HCT116 (cell line): Measurements from ENCODE around the gene AQP4. TPM values are rescaled to one million over a fixed set of nuclear protein-coding genes. Genes with fewer than 3 reads are reported as not detected.

Experiments used
- ATAC-seq: fragments of 200-7000 bp; cut with Tn5 transposase; 2 replicates; pipeline ENCODE4 v1.9.1; 2020; ENCODE audit warnings: mild to moderate bottlenecking, moderate library complexity
- BruUV-seq: library from RNA; stranded (reverse); fragments of 400-500 nt; replicated peaks from 2 replicates; lab custom pipeline; 2021; lab: Mats Ljungman, UMichigan
- CTCF ChIA-PET: fragments of 300-600 bp; sonication (Branson Sonifier 250); formaldehyde crosslinking; loops from one replicate; lab custom pipeline; 2021; ENCODE audit warnings: antibody characterized with exemption; lab: Charles Lee
- POLR2A ChIA-PET: fragments of 300-600, 350-600 bp; sonication (Branson Sonifier 250); formaldehyde crosslinking; loops from one replicate; lab custom pipeline; 2021; ENCODE audit warnings: antibody characterized with exemption; lab: Charles Lee
- RAD21 ChIA-PET, 2 experiments: fragments of 300-600 bp; sonication (Branson Sonifier 250); formaldehyde crosslinking; loops; one replicate each; lab custom pipeline; 2023; ENCODE audit warnings: low total read pairs in 2 of 2; ENCODE audit not compliant: uncharacterized antibody in 2 of 2, unreplicated experiment in 2 of 2, low non-redundant PET in 1 of 2; lab: Charles Lee
- DNase-seq: peaks from one replicate; pipeline ENCODE4 v3.0.0-alpha.2; 2010; ENCODE audit warnings: low read depth, low spot score
- H2AFZ ChIP-seq: fragments of 200-600 bp; shearing (Covaris generic), sonication (generic); 2 replicates; pipeline ENCODE4 v1.6.1; 2017; ENCODE audit warnings: low read depth, mixed run types, mixed read lengths, antibody characterized with exemption, low read length; ENCODE audit not compliant: poor library complexity, severe bottlenecking
- H3K27ac ChIP-seq: 2 replicates; pipeline ENCODE4 v1.5.1; 2012; ENCODE audit warnings: low read depth, low read length
- H3K27me3 ChIP-seq: fragments of 200-600 bp; sonication (generic); 2 replicates; pipeline ENCODE4 v1.6.1; 2016; ENCODE audit warnings: mixed run types, low read length, mixed read lengths; ENCODE audit not compliant: insufficient read depth
- H3K36me3 ChIP-seq, 2 experiments: fragments of 200-500 bp in 1 of 2; fragments of 200-600 bp in 1 of 2; sonication (Bioruptor generic) in 1 of 2; sonication (generic) in 1 of 2; 2 replicates each; pipeline versions ENCODE4 v1.5.1 to v1.6.1; 2014 to 2016; ENCODE audit warnings: low read length in 2 of 2, inconsistent platforms in 1 of 2, mixed read lengths in 1 of 2, mixed run types in 1 of 2; ENCODE audit not compliant: insufficient read depth in 2 of 2, control insufficient read depth in 1 of 2
- H3K4me1 ChIP-seq, 2 experiments: fragments of 200-600 bp in 1 of 2; sonication (generic) in 1 of 2; 2 replicates each; pipeline versions ENCODE4 v1.5.1 to v1.6.1; 2012 to 2017; ENCODE audit warnings: low read length in 2 of 2, inconsistent platforms in 1 of 2, mild to moderate bottlenecking in 1 of 2, mixed read lengths in 1 of 2, mixed run types in 1 of 2, moderate library complexity in 1 of 2; ENCODE audit not compliant: insufficient read depth in 2 of 2, control insufficient read depth in 1 of 2
- H3K4me2 ChIP-seq: fragments of 200-600 bp; sonication (generic); 2 replicates; pipeline ENCODE4 v1.6.1; 2017; ENCODE audit warnings: mixed run types, low read length, mixed read lengths
- H3K4me3 ChIP-seq, 2 experiments: fragments of 200-600 bp in 1 of 2; sonication (generic) in 1 of 2; replicated peaks in 1 of 2; 2 replicates each; pipeline ENCODE4 v1.5.1; 2011 to 2016; ENCODE audit warnings: low read length in 2 of 2, control low read depth in 1 of 2, low read depth in 1 of 2, mild to moderate bottlenecking in 1 of 2, mixed read lengths in 1 of 2, mixed run types in 1 of 2
- H3K79me2 ChIP-seq: fragments of 200-600 bp; sonication (generic); 2 replicates; pipeline ENCODE4 v1.6.1; 2017; ENCODE audit warnings: mild to moderate bottlenecking, mixed run types, low read length, moderate library complexity, mixed read lengths; ENCODE audit not compliant: insufficient read depth
- H3K9ac ChIP-seq: fragments of 200-600 bp; sonication (generic); 2 replicates; pipeline ENCODE4 v1.6.1; 2016; ENCODE audit warnings: low read length, mixed read lengths
- H3K9me2 ChIP-seq: fragments of 200-600 bp; sonication (generic), shearing (Covaris generic); 2 replicates; pipeline ENCODE4 v1.6.1; 2017; ENCODE audit warnings: mixed run types, mild to moderate bottlenecking, moderate library complexity; ENCODE audit not compliant: insufficient read depth
- H3K9me3 ChIP-seq, 2 experiments: fragments of 200-500 bp in 1 of 2; fragments of 200-600 bp in 1 of 2; sonication (Bioruptor generic) in 1 of 2; sonication (generic) in 1 of 2; 2 replicates each; pipeline ENCODE4 v1.6.1; 2014 to 2017; ENCODE audit warnings: low read length in 2 of 2, mixed read lengths in 2 of 2, inconsistent platforms in 1 of 2, low read depth in 1 of 2, mild to moderate bottlenecking in 1 of 2, mixed run types in 1 of 2, moderate library complexity in 1 of 2; ENCODE audit not compliant: control insufficient read depth in 1 of 2, insufficient read depth in 1 of 2
- H4K20me1 ChIP-seq: fragments of 200-600 bp; sonication (generic), shearing (Covaris generic); 2 replicates; pipeline ENCODE4 v1.6.1; 2017; ENCODE audit warnings: mixed run types, mild to moderate bottlenecking, moderate library complexity; ENCODE audit not compliant: insufficient read depth
- CEBPB ChIP-seq: IDR thresholded peaks from 2 replicates; pipeline ENCODE4 v1.6.1; 2012; ENCODE audit warnings: low read depth
- MAX ChIP-seq: IDR thresholded peaks from 2 replicates; pipeline ENCODE4 v1.6.1; 2012
- REST ChIP-seq: IDR thresholded peaks from 2 replicates; pipeline ENCODE4 v1.6.1; 2012; ENCODE audit warnings: low read depth
- SIN3A ChIP-seq: IDR thresholded peaks from 2 replicates; pipeline ENCODE4 v1.6.1; 2012; ENCODE audit warnings: low read depth
- SP1 ChIP-seq: IDR thresholded peaks from 2 replicates; pipeline ENCODE4 v1.6.1; 2012; ENCODE audit warnings: low read depth
- intact Hi-C: fragments of 100-400 bp; cut with micrococcal nuclease; formaldehyde crosslinking; loops from 2 replicates; pipeline ENCODE4 v1.10.0; 2022
- total RNA-seq: library from RNA; stranded (reverse); gene quantifications from one replicate; pipeline ENCODE4 v1.2.1, GENCODE V29; 2021; ENCODE audit not compliant: unreplicated experiment
- TF ChIP-seq, protein P1 (sequence below): IDR thresholded peaks from 2 replicates; pipeline ENCODE4 v1.6.1; 2011; ENCODE audit warnings: mild to moderate bottlenecking, low read length, moderate library complexity; ENCODE audit not compliant: insufficient replicate concordance; ENCODE audit errors: extremely low read depth

The AQP4 gene
- total RNA-seq, 1 experiment from 2014 or later: 0.07 TPM

- ATAC-seq (no peak), DNase-seq (no peak)
- no TSS peak for BruUV-seq
- Histone ChIP-seq H3K9me2 (no peaks in the 10 kb centered on the region), H3K36me3 (no peaks in the 10 kb centered on the region), H3K27ac (no peak overlapping the region), H3K9ac (no peak overlapping the region), H2AFZ (no peak overlapping the region)
- RAD21 ChIA-PET: no interaction called here
- POLR2A ChIA-PET: no interaction called here
- TF ChIP-seq SP1: no peak
- TF ChIP-seq CEBPB: no peak
- TF ChIP-seq MAX: no peak
- TF ChIP-seq SIN3A: no peak
- TF ChIP-seq, protein P1, sequence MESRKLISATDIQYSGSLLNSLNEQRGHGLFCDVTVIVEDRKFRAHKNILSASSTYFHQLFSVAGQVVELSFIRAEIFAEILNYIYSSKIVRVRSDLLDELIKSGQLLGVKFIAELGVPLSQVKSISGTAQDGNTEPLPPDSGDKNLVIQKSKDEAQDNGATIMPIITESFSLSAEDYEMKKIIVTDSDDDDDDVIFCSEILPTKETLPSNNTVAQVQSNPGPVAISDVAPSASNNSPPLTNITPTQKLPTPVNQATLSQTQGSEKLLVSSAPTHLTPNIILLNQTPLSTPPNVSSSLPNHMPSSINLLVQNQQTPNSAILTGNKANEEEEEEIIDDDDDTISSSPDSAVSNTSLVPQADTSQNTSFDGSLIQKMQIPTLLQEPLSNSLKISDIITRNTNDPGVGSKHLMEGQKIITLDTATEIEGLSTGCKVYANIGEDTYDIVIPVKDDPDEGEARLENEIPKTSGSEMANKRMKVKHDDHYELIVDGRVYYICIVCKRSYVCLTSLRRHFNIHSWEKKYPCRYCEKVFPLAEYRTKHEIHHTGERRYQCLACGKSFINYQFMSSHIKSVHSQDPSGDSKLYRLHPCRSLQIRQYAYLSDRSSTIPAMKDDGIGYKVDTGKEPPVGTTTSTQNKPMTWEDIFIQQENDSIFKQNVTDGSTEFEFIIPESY: no peak
- no peak for TF ChIP-seq REST
- TF ChIP-seq, all 23 proteins: peak for 0
- intact Hi-C loops: no loop called here
- H3K4me1 ChIP-seq: 0 out of 4 replicates have a peak, but pooled peaks cover 0 to 3% of the 10 kb centered on the region in 2 experiments
- peaks cover 13% of the 10 kb centered on the region for H3K27me3 ChIP-seq
- H4K20me1 ChIP-seq: no peaks in the 10 kb centered on the region
- no peak overlapping the region for H3K4me3 ChIP-seq
- H3K79me2 ChIP-seq: no peaks in the 10 kb centered on the region
- CTCF ChIA-PET: no interaction called here
- no peak overlapping the region for H3K4me2 ChIP-seq
- no peaks in the 10 kb centered on the region for H3K9me3 ChIP-seq
Measured at GRCh38 chr18:26909599-26910290, 44.2 kb upstream of the AQP4 start.
